ENCODE data around the gene ANKRD27.

DNA sequence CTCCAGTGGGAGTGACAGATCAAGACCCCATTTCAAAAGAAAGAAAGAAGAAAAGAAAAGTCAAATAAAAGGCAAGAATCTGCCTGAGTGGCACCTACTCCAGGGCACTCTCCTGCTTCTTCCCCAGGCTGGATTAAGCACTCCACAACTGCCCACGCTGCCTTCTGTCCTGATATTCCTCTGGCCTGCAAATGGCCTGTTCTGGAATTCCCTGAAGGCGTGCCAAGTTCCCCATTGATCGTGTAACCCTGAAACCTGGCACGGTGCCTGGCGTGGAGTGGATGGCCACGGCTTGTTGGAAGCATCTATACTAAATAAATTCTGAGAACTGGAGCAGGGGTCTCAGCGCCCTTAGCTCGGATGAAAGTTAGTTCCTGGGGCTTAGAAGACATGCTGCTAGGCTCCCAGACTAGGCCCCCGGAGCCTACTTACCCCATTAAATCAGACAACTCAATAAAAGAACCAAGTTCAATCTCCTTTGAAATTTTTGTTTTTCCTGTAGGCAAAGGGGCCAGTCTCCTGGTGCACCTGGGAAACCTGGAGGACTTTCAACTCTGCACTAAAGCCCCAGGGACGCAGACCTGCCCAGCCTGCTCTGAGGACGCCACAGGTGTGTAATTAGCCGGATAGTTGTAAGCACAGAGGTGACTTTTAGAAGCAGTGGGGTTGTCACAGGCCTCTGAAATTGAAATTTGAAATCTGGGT is 21.9 kb downstream of the ANKRD27 start:
- TF ChIP-seq, protein P1, sequence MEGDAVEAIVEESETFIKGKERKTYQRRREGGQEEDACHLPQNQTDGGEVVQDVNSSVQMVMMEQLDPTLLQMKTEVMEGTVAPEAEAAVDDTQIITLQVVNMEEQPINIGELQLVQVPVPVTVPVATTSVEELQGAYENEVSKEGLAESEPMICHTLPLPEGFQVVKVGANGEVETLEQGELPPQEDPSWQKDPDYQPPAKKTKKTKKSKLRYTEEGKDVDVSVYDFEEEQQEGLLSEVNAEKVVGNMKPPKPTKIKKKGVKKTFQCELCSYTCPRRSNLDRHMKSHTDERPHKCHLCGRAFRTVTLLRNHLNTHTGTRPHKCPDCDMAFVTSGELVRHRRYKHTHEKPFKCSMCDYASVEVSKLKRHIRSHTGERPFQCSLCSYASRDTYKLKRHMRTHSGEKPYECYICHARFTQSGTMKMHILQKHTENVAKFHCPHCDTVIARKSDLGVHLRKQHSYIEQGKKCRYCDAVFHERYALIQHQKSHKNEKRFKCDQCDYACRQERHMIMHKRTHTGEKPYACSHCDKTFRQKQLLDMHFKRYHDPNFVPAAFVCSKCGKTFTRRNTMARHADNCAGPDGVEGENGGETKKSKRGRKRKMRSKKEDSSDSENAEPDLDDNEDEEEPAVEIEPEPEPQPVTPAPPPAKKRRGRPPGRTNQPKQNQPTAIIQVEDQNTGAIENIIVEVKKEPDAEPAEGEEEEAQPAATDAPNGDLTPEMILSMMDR (IDR thresholded peaks at IDR 0.05) = no peak
- no peak for TF ChIP-seq POLR2AphosphoS5 (IDR thresholded peaks at IDR 0.05; ENCODE audit: insufficient read depth in 1 of 2, low read depth in 1 of 2)
- TF ChIP-seq POLR2A (IDR thresholded peaks at IDR 0.05) = no peak
